HEK293 (cell line): ENCODE measurements around the gene THAP12.
"Not testable (repeated sequence)": the region's sequence is repeated elsewhere in the genome, so short reads cannot be mapped to it uniquely, and the experiment has no call there.

Experiments
- CTCF ChIA-PET: fragments of 350-600 bp; formaldehyde crosslinking; extraction: SDS; loops from one replicate; lab custom pipeline; 2021; ENCODE audit warnings: antibody characterized with exemption; lab: Yijun Ruan, JAX
- POLR2A ChIA-PET: fragments of 300-600 bp; formaldehyde crosslinking; extraction: SDS; loops from one replicate; lab custom pipeline; 2020; ENCODE audit warnings: antibody characterized with exemption, inconsistent platforms; lab: Yijun Ruan, JAX
- H3K27ac ChIP-seq: fragments of 200-500 bp; sonication (Bioruptor generic); 2 replicates; pipeline ENCODE4 v1.5.1; 2014; ENCODE audit warnings: low read depth, low read length, control low read depth, inconsistent platforms; ENCODE audit errors: extremely low read depth
- H3K36me3 ChIP-seq, 2 experiments: fragments of 200-500 bp in 1 of 2; sonication (Bioruptor generic) in 1 of 2; 1 replicate in 1 of 2; 2 replicates in 1 of 2; pipeline ENCODE4 v1.5.1; 2014 to 2017; ENCODE audit warnings: inconsistent platforms in 2 of 2, low read length in 2 of 2; ENCODE audit not compliant: control insufficient read depth in 2 of 2, insufficient read depth in 1 of 2
- H3K4me1 ChIP-seq: fragments of 200-500 bp; sonication (Bioruptor generic); 2 replicates; pipeline ENCODE4 v1.5.1; 2014; ENCODE audit warnings: mild to moderate bottlenecking, low read length, inconsistent platforms; ENCODE audit not compliant: control insufficient read depth, insufficient read depth
- H3K4me3 ChIP-seq: 2 replicates; pipeline ENCODE4 v1.5.1; 2011; ENCODE audit warnings: low read depth, mild to moderate bottlenecking, control low read depth, low read length, moderate library complexity
- H3K9me3 ChIP-seq: fragments of 200-500 bp; sonication (Bioruptor generic); 2 replicates; pipeline ENCODE4 v1.5.1; 2014; ENCODE audit warnings: low read depth, low read length, inconsistent platforms; ENCODE audit not compliant: control insufficient read depth, insufficient read depth
- BCL11B ChIP-seq: fragments of 450-650 bp; formaldehyde crosslinking; IDR thresholded peaks from 2 replicates; pipeline ENCODE4 v1.5.1; 2016; ENCODE audit warnings: low read depth, missing biosample characterization, missing genetic modification characterization
- GFI1B ChIP-seq: fragments of 450-650 bp; formaldehyde crosslinking; IDR thresholded peaks from 2 replicates; pipeline ENCODE4 v1.5.1; 2016; ENCODE audit warnings: missing biosample characterization, missing genetic modification characterization
- PATZ1 ChIP-seq: fragments of 450-650 bp; formaldehyde crosslinking; IDR thresholded peaks from 2 replicates; pipeline ENCODE4 v1.5.1; 2016; ENCODE audit warnings: missing biosample characterization, missing genetic modification characterization
- ZBTB17 ChIP-seq: fragments of 450-650 bp; formaldehyde crosslinking; IDR thresholded peaks from 2 replicates; pipeline ENCODE4 v1.5.1; 2016; ENCODE audit warnings: missing biosample characterization, missing genetic modification characterization
- ZBTB20 ChIP-seq: fragments of 450-650 bp; formaldehyde crosslinking; IDR thresholded peaks from 2 replicates; pipeline ENCODE4 v1.5.1; 2016; ENCODE audit warnings: missing biosample characterization, missing genetic modification characterization
- ZNF138 ChIP-seq: fragments of 450-650 bp; formaldehyde crosslinking; IDR thresholded peaks from 2 replicates; pipeline ENCODE4 v1.5.1; 2016; ENCODE audit warnings: missing biosample characterization, missing genetic modification characterization, borderline replicate concordance
- ZNF202 ChIP-seq: fragments of 450-650 bp; formaldehyde crosslinking; IDR thresholded peaks from 2 replicates; pipeline ENCODE4 v1.5.1; 2016; ENCODE audit warnings: missing biosample characterization, missing genetic modification characterization, borderline replicate concordance
- ZNF248 ChIP-seq: fragments of 450-650 bp; formaldehyde crosslinking; IDR thresholded peaks from 2 replicates; pipeline ENCODE4 v1.5.1; 2017; ENCODE audit warnings: missing biosample characterization, missing genetic modification characterization
- ZNF311 ChIP-seq: fragments of 450-650 bp; formaldehyde crosslinking; IDR thresholded peaks from 2 replicates; pipeline ENCODE4 v1.5.1; 2017; ENCODE audit warnings: missing biosample characterization, missing genetic modification characterization, borderline replicate concordance
- ZNF366 ChIP-seq: fragments of 450-650 bp; formaldehyde crosslinking; conservative IDR thresholded peaks from 2 replicates; pipeline ENCODE4 v1.5.1; 2016; ENCODE audit warnings: missing biosample characterization, missing genetic modification characterization
- ZNF560 ChIP-seq: fragments of 450-650 bp; formaldehyde crosslinking; IDR thresholded peaks from 2 replicates; pipeline ENCODE4 v1.5.1; 2017; ENCODE audit warnings: missing biosample characterization, missing genetic modification characterization, borderline replicate concordance
- TF ChIP-seq, protein P1 (sequence below): fragments of 450-650 bp; formaldehyde crosslinking; conservative IDR thresholded peaks from 2 replicates; pipeline ENCODE4 v1.5.1; 2016; ENCODE audit warnings: low read depth, missing biosample characterization, missing genetic modification characterization
- TF ChIP-seq, protein P2 (sequence below): fragments of 450-650 bp; formaldehyde crosslinking; IDR thresholded peaks from 2 replicates; pipeline ENCODE4 v1.5.1; 2016; ENCODE audit warnings: missing biosample characterization, missing genetic modification characterization

THAP12 gene

DNA sequence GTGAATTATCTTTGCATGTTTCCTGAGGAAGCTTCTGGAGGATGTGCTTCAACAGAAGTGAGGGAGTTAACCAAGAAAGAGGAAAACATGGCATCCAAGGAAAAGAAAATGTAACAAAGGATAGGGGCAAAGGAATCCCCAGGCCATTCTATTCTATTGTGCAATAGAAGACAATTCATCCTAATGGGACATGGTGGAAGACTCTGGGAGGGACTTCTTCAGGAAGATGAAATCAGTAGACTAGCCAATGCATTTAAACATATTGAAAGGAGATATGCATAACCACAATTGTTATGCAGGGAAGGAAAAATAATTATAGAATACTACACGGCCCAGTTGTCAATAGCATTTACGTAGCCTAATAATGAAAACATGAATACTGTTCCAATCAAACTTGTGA, 55.7 kb downstream of the THAP12 start:
- ChIA-PET POLR2A (no interaction called here), CTCF (interaction anchor here (1.4 kb wide), 1 partner anchor 117 kb away, joined by 5 read pairs; no protein-coding TSS in a partner anchor)
- Histone ChIP-seq H3K4me3 (no peak overlapping the region), H3K27ac (no peak overlapping the region), H3K4me1 (no peaks in the 10 kb centered on the region), H3K9me3 (no peaks in the 10 kb centered on the region), H3K36me3 (no peaks in the 10 kb centered on the region)
- TF ChIP-seq ZNF202 (no peak), ZNF560 (tag by site-specific recombination) (no peak), ZNF311 (no peak), ZBTB20 (tag by site-specific recombination) (no peak), ZNF248 (tag by site-specific recombination) (no peak)

DNA sequence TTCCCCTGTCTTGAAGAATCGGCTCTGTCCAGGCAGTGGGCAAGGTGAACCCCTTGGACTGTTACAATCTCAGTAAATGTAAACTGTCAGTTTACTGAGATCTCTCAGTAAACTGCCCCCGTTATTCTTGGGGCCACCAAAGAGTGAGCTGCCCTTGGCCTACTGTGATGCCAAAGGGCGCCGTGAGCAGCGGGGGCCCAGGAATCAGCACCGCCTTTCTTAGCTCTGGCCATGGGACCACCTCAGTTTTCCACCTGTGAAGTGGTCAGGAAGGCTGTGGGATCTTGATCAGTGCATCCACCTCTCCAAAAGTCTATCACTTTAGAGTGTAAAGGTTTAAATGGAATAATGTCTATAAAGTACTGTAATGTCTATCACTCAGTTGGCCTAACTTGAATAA, 57.1 kb downstream of the THAP12 start:
- H3K4me3 ChIP-seq: no peak overlapping the region
- TF ChIP-seq, protein P1, sequence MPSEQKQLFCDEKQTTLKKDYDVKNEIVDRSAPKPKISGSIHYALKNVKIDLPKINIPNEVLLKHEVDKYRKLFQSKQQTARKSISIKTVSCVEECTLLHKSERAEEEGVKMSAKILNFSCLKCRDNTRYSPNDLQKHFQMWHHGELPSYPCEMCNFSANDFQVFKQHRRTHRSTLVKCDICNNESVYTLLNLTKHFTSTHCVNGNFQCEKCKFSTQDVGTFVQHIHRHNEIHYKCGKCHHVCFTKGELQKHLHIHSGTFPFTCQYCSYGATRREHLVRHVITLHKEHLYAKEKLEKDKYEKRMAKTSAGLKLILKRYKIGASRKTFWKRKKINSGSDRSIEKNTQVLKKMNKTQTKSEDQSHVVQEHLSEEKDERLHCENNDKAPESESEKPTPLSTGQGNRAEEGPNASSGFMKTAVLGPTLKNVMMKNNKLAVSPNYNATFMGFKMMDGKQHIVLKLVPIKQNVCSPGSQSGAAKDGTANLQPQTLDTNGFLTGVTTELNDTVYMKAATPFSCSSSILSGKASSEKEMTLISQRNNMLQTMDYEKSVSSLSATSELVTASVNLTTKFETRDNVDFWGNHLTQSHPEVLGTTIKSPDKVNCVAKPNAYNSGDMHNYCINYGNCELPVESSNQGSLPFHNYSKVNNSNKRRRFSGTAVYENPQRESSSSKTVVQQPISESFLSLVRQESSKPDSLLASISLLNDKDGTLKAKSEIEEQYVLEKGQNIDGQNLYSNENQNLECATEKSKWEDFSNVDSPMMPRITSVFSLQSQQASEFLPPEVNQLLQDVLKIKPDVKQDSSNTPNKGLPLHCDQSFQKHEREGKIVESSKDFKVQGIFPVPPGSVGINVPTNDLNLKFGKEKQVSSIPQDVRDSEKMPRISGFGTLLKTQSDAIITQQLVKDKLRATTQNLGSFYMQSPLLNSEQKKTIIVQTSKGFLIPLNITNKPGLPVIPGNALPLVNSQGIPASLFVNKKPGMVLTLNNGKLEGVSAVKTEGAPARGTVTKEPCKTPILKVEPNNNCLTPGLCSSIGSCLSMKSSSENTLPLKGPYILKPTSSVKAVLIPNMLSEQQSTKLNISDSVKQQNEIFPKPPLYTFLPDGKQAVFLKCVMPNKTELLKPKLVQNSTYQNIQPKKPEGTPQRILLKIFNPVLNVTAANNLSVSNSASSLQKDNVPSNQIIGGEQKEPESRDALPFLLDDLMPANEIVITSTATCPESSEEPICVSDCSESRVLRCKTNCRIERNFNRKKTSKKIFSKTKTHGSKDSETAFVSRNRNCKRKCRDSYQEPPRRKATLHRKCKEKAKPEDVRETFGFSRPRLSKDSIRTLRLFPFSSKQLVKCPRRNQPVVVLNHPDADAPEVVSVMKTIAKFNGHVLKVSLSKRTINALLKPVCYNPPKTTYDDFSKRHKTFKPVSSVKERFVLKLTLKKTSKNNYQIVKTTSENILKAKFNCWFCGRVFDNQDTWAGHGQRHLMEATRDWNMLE (tag by site-specific recombination): no peak
- no peak for TF ChIP-seq ZNF138 (tag by site-specific recombination)
- TF ChIP-seq BCL11B (tag by site-specific recombination): no peak
- TF ChIP-seq ZBTB20 (tag by site-specific recombination): peak; percentile 68
- TF ChIP-seq ZBTB17 (tag by site-specific recombination): no peak
- no peak for TF ChIP-seq PATZ1
- TF ChIP-seq GFI1B (tag by site-specific recombination): no peak
- TF ChIP-seq ZNF366 (tag by site-specific recombination): no peak
- TF ChIP-seq, protein P2, sequence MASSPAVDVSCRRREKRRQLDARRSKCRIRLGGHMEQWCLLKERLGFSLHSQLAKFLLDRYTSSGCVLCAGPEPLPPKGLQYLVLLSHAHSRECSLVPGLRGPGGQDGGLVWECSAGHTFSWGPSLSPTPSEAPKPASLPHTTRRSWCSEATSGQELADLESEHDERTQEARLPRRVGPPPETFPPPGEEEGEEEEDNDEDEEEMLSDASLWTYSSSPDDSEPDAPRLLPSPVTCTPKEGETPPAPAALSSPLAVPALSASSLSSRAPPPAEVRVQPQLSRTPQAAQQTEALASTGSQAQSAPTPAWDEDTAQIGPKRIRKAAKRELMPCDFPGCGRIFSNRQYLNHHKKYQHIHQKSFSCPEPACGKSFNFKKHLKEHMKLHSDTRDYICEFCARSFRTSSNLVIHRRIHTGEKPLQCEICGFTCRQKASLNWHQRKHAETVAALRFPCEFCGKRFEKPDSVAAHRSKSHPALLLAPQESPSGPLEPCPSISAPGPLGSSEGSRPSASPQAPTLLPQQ (tag by site-specific recombination): no peak
- H3K4me1 ChIP-seq: no peaks in the 10 kb centered on the region
- POLR2A ChIA-PET: no interaction called here
- CTCF ChIA-PET: interaction anchor here (1.4 to 1.6 kb wide), 2 partner anchors 116 kb away, joined by 5 to 12 read pairs; no protein-coding TSS in a partner anchor
- no peaks in the 10 kb centered on the region for H3K36me3 ChIP-seq
- no peaks in the 10 kb centered on the region for H3K9me3 ChIP-seq
- H3K27ac ChIP-seq: no peak overlapping the region

DNA sequence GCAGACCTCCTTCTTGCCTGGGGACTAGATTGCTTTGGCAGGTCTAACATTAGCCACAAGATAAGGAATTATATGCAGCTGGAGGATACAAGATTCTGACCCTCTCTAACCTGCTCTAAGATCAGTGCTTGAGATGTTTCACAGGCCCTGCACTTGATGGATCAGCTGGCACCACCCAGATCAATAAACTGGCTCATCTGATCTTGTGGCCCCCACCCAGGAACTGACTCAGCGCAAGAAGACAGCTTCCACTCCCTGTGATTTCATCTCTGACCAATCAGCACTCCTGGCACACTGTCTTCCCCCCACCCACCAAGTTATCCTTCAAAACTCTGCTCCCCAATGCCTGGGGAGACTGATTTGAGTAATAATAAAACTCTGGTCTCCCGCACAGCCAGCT, 57.6 kb downstream of the THAP12 start:
- H3K4me1 ChIP-seq, H3K9me3 ChIP-seq, H3K27ac ChIP-seq, H3K36me3 ChIP-seq, H3K4me3 ChIP-seq, POLR2A ChIA-PET: not testable (repeated sequence)
- CTCF ChIA-PET: interaction anchor here (1.2 to 1.6 kb wide), 3 partner anchors 13 to 189 kb away, joined by 4 to 12 read pairs (median 5); no protein-coding TSS in a partner anchor
